Lung (tissue), 12 donors: ENCODE results near the gene ZSCAN16. TPM values are rescaled to one million over a fixed set of nuclear protein-coding genes. Genes with fewer than 3 reads are reported as not detected.

Experiments used
- ATAC-seq: fragments of 200-7000 bp; cut with Tn5 transposase; one replicate; pipeline ENCODE4 v1.9.1; 2020; ENCODE audit warnings: moderate number of reproducible peaks; ENCODE audit not compliant: insufficient read depth, low FRiP score
- DNase-seq, 3 donors: peaks; one replicate each; pipeline ENCODE4 v3.0.0-alpha.2; 2013 to 2017
- H3K27ac ChIP-seq, 2 donors: one replicate each; pipeline ENCODE4 v1.5.1; 2013; ENCODE audit warnings: mild to moderate bottlenecking in 2 of 2, moderate library complexity in 2 of 2, control low read depth in 1 of 2, inconsistent platforms in 1 of 2, low read depth in 1 of 2, low read length in 1 of 2
- H3K27me3 ChIP-seq, 3 donors: one replicate each; pipeline ENCODE4 v1.5.1; 2013; ENCODE audit warnings: low read length in 2 of 3; ENCODE audit not compliant: control insufficient read depth in 3 of 3, insufficient read depth in 3 of 3
- H3K36me3 ChIP-seq, 4 donors: one replicate each; pipeline ENCODE4 v1.5.1; 2013; ENCODE audit warnings: low read length in 4 of 4, mild to moderate bottlenecking in 1 of 4, moderate library complexity in 1 of 4; ENCODE audit not compliant: control insufficient read depth in 4 of 4, insufficient read depth in 4 of 4
- H3K4me1 ChIP-seq, 5 donors: one replicate each; pipeline ENCODE4 v1.5.1; 2013; ENCODE audit warnings: low read length in 5 of 5, mild to moderate bottlenecking in 2 of 5, moderate library complexity in 1 of 5; ENCODE audit not compliant: control insufficient read depth in 5 of 5, insufficient read depth in 5 of 5
- H3K4me3 ChIP-seq: one replicate; pipeline ENCODE4 v1.5.1; 2013; ENCODE audit warnings: mild to moderate bottlenecking, control low read depth, moderate library complexity
- H3K9ac ChIP-seq, 2 donors: one replicate each; pipeline ENCODE4 v1.5.1; 2013; ENCODE audit warnings: low read length in 2 of 2, control low read depth in 1 of 2; ENCODE audit not compliant: insufficient read depth in 1 of 2
- H3K9me3 ChIP-seq, 4 donors: one replicate each; pipeline ENCODE4 v1.5.1; 2013; ENCODE audit warnings: low read length in 3 of 4, mild to moderate bottlenecking in 1 of 4, moderate library complexity in 1 of 4; ENCODE audit not compliant: control insufficient read depth in 4 of 4, insufficient read depth in 3 of 4
- CTCF ChIP-seq: IDR thresholded peaks from 2 replicates; pipeline ENCODE4 v1.5.1; 2012; ENCODE audit warnings: mild to moderate bottlenecking; ENCODE audit errors: control extremely low read depth, extremely low read depth
- WGBS, 2 donors: extraction: QIAGEN DNeasy Blood & Tissue Kit; methylation state at CpG; one replicate each; pipeline ENCODE4 v1.1.7; 2013; 5-methylcytosine and 5-hydroxymethylcytosine counted together
- polyA plus RNA-seq, 2 donors: library from polyadenylated mRNA; stranded (reverse); fragments of 200-250 nt; gene quantifications; one replicate each; pipeline ENCODE4 v1.2.1, GENCODE V29; 2013
- total RNA-seq, 2 donors: library from RNA; depleted of rRNA in 1 of 2; stranded (reverse); fragments of >200 nt in 1 of 2; gene quantifications; one replicate each; pipeline ENCODE4 v1.2.1, GENCODE V29; 2014 to 2021
- donor health status: control.
- donor health status: control.
- donor health status: Bipolar disorder and iron deficiency.
- donor health status: healthy.
- donor health status: DM: yes; HTN: yes; CAD: no.

ZSCAN16 gene
- total and polyA plus RNA-seq, 4 donors: 4.5 to 10.2 (median 6.1) TPM

- Histone ChIP-seq H3K27ac (no peak overlapping the region), H3K36me3 (peaks cover 12 to 21% (median 18%) of the 10 kb centered on the region in 4 donors), H3K9me3 (peaks cover 0 to 4% (median 0%) of the 10 kb centered on the region in 4 donors), H3K9ac (no peak overlapping the region), H3K4me1 (peaks cover 0 to 14% (median 3%) of the 10 kb centered on the region in 5 donors), H3K4me3 (no peak overlapping the region), H3K27me3 (no peaks in the 10 kb centered on the region)
- no peak for DNase-seq
- TF ChIP-seq CTCF: no peak
- 96 to 100% methylated on average over 1 of the region's 1 CpG for WGBS, 2 donors
- ATAC-seq: no peak
These were observed 20.8 kb downstream of the ZSCAN16 start for GRCh38 chr6:28145231-28145630.

- no peak overlapping the region for H3K9ac ChIP-seq
- DNase-seq (no peak), ATAC-seq (no peak)
- no peak overlapping the region for H3K27ac ChIP-seq
- H3K27me3 ChIP-seq: no peaks in the 10 kb centered on the region
- H3K36me3 ChIP-seq: peaks cover 35 to 76% (median 61%) of the 10 kb centered on the region in 4 donors
- 98 to 99% methylated on average over 2 of the region's 2 CpGs for WGBS, 2 donors
- TF ChIP-seq CTCF: no peak
- H3K9me3 ChIP-seq: peaks cover 0 to 8% (median 0%) of the 10 kb centered on the region in 4 donors
- no peak overlapping the region for H3K4me3 ChIP-seq
- peaks cover 0 to 1% (median 0%) of the 10 kb centered on the region in 5 donors for H3K4me1 ChIP-seq
These were observed 28.1 kb downstream of the ZSCAN16 start for GRCh38 chr6:28152531-28152930.

DNA sequence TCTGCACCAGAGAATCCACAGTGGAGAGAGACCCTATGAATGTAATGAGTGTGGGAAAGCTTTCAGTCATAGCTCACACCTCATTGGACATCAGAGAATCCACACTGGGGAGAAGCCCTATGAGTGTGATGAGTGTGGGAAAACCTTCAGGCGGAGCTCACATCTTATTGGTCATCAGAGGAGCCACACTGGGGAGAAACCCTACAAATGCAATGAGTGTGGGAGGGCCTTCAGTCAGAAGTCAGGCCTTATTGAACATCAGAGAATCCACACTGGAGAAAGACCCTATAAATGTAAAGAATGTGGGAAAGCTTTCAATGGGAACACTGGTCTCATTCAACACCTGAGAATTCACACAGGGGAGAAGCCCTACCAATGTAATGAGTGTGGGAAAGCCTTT is 29.1 kb downstream of the ZSCAN16 start:
- Histone ChIP-seq H3K4me3 (no peak overlapping the region), H3K4me1 (no peaks in the 10 kb centered on the region), H3K27ac (no peak overlapping the region), H3K9me3 (peaks cover 0 to 4% (median 0%) of the 10 kb centered on the region in 4 donors), H3K36me3 (peaks cover 31 to 72% (median 59%) of the 10 kb centered on the region in 4 donors), H3K27me3 (no peaks in the 10 kb centered on the region), H3K9ac (no peak overlapping the region)
- WGBS, 2 donors: 100% methylated on average over 1 of the region's 1 CpG
- ATAC-seq (no peak), DNase-seq (no peak)
- TF ChIP-seq CTCF: no peak

- no peak overlapping the region for H3K4me3 ChIP-seq
- H3K27me3 ChIP-seq: no peaks in the 10 kb centered on the region
- H3K36me3 ChIP-seq: peaks cover 26 to 67% (median 55%) of the 10 kb centered on the region in 4 donors
- TF ChIP-seq CTCF: no peak
- ATAC-seq (no peak), DNase-seq (no peak)
- no peak overlapping the region for H3K9ac ChIP-seq
- peaks cover 0 to 4% (median 0%) of the 10 kb centered on the region in 4 donors for H3K9me3 ChIP-seq
- no peak overlapping the region for H3K27ac ChIP-seq
- H3K4me1 ChIP-seq: no peaks in the 10 kb centered on the region
These were observed 29.9 kb downstream of the ZSCAN16 start for GRCh38 chr6:28154357-28154756.
